Gastrocnemius medialis (tissue), 4 donors: Measurements from ENCODE around the gene NIPBL. TPM values are rescaled to one million over a fixed set of nuclear protein-coding genes. Genes with fewer than 3 reads are reported as not detected.

Experiments used
- ATAC-seq, 2 donors: fragments of 150-250 bp; one replicate each; pipeline ENCODE4 v1.9.1; 2016
- DNase-seq, 2 donors: peaks; one replicate each; pipeline ENCODE4 v3.0.0-alpha.2; 2019
- H3K27ac ChIP-seq, 4 donors: fragments of 200-600 bp; sonication (generic); 1 replicate in 1 of 4; 2 replicates in 3 of 4; pipeline ENCODE4 v1.5.1; 2016 to 2018; ENCODE audit warnings: mild to moderate bottlenecking in 2 of 4, moderate library complexity in 1 of 4
- H3K27me3 ChIP-seq, 3 donors: fragments of 200-600 bp; sonication (generic) in 2 of 3; 1 replicate in 1 of 3; 2 replicates in 2 of 3; pipeline versions ENCODE4 v1.5.1 to v1.6.0; 2016 to 2019; ENCODE audit warnings: mild to moderate bottlenecking in 1 of 3, moderate library complexity in 1 of 3
- H3K36me3 ChIP-seq, 2 donors: fragments of 200-600 bp; sonication (generic) in 1 of 2; one replicate each; pipeline ENCODE4 v1.5.1; 2017 to 2018
- H3K4me1 ChIP-seq, 2 donors: fragments of 200-600 bp; sonication (generic) in 1 of 2; one replicate each; pipeline ENCODE4 v1.5.1; 2016 to 2017; ENCODE audit warnings: mild to moderate bottlenecking in 2 of 2
- H3K4me3 ChIP-seq, 4 donors: fragments of 200-600 bp; sonication (generic) in 3 of 4; 1 replicate in 1 of 4; 2 replicates in 3 of 4; pipeline ENCODE4 v1.5.1; 2016 to 2019; ENCODE audit warnings: mild to moderate bottlenecking in 2 of 4
- H3K9me3 ChIP-seq, 3 donors: fragments of 200-600 bp; sonication (generic) in 2 of 3; 1 replicate in 1 of 3; 2 replicates in 2 of 3; pipeline ENCODE4 v1.5.1; 2016 to 2019
- POLR2A ChIP-seq, 2 donors: fragments of 450-650 bp; IDR thresholded peaks; one replicate each; pipeline ENCODE4 v1.6.1; 2017; ENCODE audit warnings: antibody characterized with exemption in 2 of 2, mild to moderate bottlenecking in 2 of 2, moderate library complexity in 2 of 2
- in situ Hi-C, 4 donors: fragments of 200-750 bp; cut with MboI; loops; one replicate each; pipeline versions ENCODE4 v1.15.0 to v1.8.0; 2017; ENCODE audit warnings: low sequenced_read_pairs in 4 of 4
- intact Hi-C: fragments of 100-400 bp; cut with DNase I; formaldehyde crosslinking; loops from one replicate; pipeline ENCODE4 v1.15.1; 2023; ENCODE audit warnings: low total_unique reads
- total RNA-seq, 4 donors: library from RNA; depleted of rRNA; stranded (reverse); fragments of >200 nt; gene quantifications; one replicate each; pipeline versions ENCODE4 v1.1.0 to v1.2.3, GENCODE V29; 2016
- TF ChIP-seq, protein P1 (sequence below), 5 experiments: fragments of 450-650 bp in 3 of 5; fragments of 200-600 bp in 2 of 5; sonication (generic) in 2 of 5; IDR thresholded peaks in 4 of 5; conservative IDR thresholded peaks in 1 of 5; 1 replicate in 4 of 5; 2 replicates in 1 of 5; pipeline ENCODE4 v1.5.1; 2016 to 2019; ENCODE audit warnings: antibody characterized with exemption in 5 of 5, mild to moderate bottlenecking in 3 of 5, moderate library complexity in 3 of 5

Gene NIPBL
- total RNA-seq, 4 donors from 2014 or later = 15.0 to 49.6 (median 32.7) TPM

DNA sequence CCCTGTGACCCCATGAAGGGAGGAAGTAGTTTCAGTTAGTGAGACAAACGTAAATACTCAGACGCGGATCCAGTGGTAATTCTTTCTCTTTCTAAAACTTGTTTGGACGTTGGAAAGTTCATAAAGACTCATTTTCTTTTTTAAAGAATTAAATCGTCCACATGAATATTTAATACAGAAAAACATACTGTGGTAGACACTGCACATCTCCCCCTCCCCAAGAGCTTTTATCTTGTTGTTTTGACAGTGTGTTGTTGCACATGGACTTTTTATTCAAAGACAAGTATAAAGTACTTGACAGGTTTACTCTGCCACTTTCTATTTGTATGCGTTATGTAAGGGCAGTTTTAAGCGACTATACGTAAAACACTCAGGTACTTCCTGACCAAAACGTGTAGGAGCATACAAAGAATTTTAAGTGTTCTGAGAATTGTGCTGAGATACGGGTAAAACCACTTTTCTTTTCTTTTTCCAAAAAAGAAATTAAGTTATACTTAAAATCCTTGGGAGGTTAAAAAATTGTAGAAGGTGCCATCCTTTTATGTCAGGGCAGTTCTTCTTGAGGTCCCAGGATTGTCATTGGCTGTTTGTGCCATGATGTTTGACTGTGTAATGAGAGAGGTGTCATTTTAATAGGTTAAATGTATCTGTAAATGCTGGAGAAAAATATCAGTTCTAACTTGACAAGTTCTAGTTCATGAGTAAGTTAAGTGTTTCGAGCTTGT lies 1.3 kb downstream of the NIPBL start:
- DNase-seq = no peak
- intact Hi-C loops = loop anchor here (2.0 to 10.0 kb wide), 4 partner anchors 67 to 1287 kb away; no protein-coding TSS in a partner anchor
- Histone ChIP-seq H3K4me1 (peaks cover 60 to 70% of the 10 kb centered on the region in 2 donors), H3K27me3 (no peaks in the 10 kb centered on the region), H3K4me3 (peak overlapping the region; percentile 93 to 99 (median 98)), H3K9me3 (no peaks in the 10 kb centered on the region), H3K27ac (peak overlapping the region; percentile 91 to 100 (median 100)), H3K36me3 (no peaks in the 10 kb centered on the region)
- ATAC-seq = peak; percentile 22 to 36
- TF ChIP-seq POLR2A (IDR thresholded peaks at IDR 0.05) = no peak
- TF ChIP-seq, protein P1, sequence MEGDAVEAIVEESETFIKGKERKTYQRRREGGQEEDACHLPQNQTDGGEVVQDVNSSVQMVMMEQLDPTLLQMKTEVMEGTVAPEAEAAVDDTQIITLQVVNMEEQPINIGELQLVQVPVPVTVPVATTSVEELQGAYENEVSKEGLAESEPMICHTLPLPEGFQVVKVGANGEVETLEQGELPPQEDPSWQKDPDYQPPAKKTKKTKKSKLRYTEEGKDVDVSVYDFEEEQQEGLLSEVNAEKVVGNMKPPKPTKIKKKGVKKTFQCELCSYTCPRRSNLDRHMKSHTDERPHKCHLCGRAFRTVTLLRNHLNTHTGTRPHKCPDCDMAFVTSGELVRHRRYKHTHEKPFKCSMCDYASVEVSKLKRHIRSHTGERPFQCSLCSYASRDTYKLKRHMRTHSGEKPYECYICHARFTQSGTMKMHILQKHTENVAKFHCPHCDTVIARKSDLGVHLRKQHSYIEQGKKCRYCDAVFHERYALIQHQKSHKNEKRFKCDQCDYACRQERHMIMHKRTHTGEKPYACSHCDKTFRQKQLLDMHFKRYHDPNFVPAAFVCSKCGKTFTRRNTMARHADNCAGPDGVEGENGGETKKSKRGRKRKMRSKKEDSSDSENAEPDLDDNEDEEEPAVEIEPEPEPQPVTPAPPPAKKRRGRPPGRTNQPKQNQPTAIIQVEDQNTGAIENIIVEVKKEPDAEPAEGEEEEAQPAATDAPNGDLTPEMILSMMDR (IDR thresholded peaks at IDR 0.05 in 4 of 5, conservative IDR thresholded peaks at IDR 0.05 in 1 of 5) = no peak
- in situ Hi-C loops = loop anchor here in 2 of 4 donors (10.0 to 25.0 kb wide), 2 partner anchors 67 to 641 kb away; partner anchors contain the start of gene NADK2 (in 1 of the 2)

DNA sequence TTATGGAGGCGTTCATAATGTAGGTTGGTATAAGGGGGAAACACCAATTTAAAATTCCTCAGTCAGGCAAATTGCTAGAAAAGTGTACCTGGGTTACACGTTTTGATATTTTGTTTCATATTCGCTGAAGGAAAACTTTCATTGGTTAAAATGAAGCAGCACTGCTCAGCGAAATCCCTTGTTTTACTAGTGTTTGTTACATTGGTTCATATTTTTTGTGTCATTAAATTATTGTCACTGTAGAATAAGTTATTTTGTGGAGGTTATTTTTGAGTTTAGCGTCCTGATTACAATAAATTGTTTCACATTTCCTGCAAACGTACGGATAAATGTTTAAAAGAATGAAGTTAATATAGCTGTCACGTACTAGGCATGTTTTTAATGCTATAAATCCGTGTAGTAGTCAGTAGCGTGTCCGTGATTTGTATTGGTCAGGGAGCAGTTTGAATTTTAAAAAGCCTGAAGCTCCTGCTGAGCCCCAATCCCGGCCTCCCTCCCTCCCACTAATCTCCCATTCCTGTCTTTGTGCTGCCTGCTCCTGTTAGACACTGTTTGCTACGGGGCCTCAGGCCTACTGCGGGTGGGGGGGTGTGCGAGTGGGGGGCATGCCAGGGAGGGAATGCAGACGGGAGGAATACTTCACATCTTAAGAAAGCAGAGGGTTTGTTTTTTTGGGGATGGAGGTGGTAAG lies 2.0 kb downstream of the NIPBL start:
- H3K4me1 ChIP-seq = peaks cover 61 to 65% of the 10 kb centered on the region in 2 donors
- intact Hi-C loops (loop anchor here (5.0 to 10.0 kb wide), 3 partner anchors 129 to 1286 kb away; no protein-coding TSS in a partner anchor), in situ Hi-C loops (loop anchor here in 2 of 4 donors (10.0 to 25.0 kb wide), 2 partner anchors 66 to 641 kb away; partner anchors contain the start of gene NADK2 (in 1 of the 2))
- H3K9me3 ChIP-seq = no peaks in the 10 kb centered on the region
- H3K36me3 ChIP-seq = no peaks in the 10 kb centered on the region
- ATAC-seq = no peak
- H3K27me3 ChIP-seq = no peaks in the 10 kb centered on the region
- H3K27ac ChIP-seq = peak overlapping the region; percentile 91 to 100 (median 100)
- peak overlapping the region; percentile 93 to 99 (median 98) for H3K4me3 ChIP-seq
- TF ChIP-seq, protein P1 (IDR thresholded peaks at IDR 0.05 in 4 of 5, conservative IDR thresholded peaks at IDR 0.05 in 1 of 5) = no peak
- TF ChIP-seq POLR2A (IDR thresholded peaks at IDR 0.05) = no peak
- DNase-seq = no peak

DNA sequence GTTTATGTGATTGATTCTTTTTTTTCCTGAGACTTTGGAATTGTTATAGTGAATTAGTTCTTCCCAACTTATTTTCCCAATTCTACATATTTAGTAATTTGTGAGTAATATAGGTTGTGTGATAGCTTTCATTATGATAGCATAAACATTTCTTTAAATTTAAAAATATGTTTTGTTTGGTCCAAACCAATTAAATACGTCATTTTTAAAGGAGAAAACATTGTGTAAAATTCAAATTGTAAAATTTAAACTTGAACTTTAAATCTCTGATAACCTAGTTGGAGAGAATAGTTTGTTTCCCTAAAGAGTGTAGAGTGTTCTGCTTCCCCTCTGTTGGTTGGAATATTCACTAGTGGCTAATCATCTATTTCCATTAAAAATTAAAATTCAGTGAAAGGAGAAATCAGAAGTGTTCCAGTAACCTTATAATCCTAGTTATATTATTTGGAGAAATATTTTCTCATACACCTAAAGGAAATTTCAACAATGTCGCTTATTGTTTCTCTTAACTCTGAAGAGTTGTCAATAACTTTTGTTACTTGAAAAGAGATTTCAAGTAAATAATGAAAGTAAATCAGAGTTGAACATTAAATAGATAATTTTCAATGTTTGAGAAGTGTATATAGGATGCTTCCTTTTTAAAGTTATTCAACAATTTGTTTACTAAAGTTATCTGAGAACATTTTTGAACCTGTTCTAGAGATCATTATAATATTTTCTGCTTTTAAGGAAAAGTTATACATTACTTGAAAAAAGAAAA lies 2.9 kb downstream of the NIPBL start:
- TF ChIP-seq, protein P1 (IDR thresholded peaks at IDR 0.05 in 4 of 5, conservative IDR thresholded peaks at IDR 0.05 in 1 of 5) = no peak
- TF ChIP-seq POLR2A (IDR thresholded peaks at IDR 0.05) = no peak
- Histone ChIP-seq H3K9me3 (no peaks in the 10 kb centered on the region), H3K27ac (peak overlapping the region; percentile 91 to 100 (median 100)), H3K4me1 (peaks cover 58 to 65% of the 10 kb centered on the region in 2 donors), H3K27me3 (no peaks in the 10 kb centered on the region), H3K36me3 (no peaks in the 10 kb centered on the region), H3K4me3 (peak overlapping the region in 3 of 4 donors; percentile 97 to 99 (median 99))
- in situ Hi-C loops (loop anchor here in 2 of 4 donors (10.0 to 25.0 kb wide), 2 partner anchors 65 to 642 kb away; partner anchors contain the start of gene NADK2 (in 1 of the 2)), intact Hi-C loops (loop anchor here (5.0 to 10.0 kb wide), 4 partner anchors 128 to 1285 kb away; partner anchors contain the start of gene SLC1A3)
- ATAC-seq (no peak), DNase-seq (no peak)

DNA sequence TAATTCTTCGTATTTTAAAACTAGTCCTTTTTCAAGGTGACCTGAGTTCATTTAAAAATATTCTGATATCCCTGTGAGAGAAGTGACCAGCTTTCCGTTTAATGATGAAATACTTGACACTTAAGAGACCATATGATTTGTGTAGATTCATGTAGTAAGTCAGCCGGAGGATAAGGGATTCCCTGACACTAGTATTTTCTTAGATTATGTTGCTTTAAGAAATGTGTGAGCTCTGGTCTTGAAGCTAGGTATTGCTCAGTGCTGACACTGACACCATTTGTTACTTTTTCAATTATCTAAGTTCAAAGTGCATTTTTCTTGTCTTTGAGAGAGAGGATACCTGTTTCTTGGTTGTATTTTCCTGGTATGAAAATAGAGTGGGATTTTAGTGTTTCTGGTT lies 4.2 kb downstream of the NIPBL start:
- no peak for TF ChIP-seq POLR2A (IDR thresholded peaks at IDR 0.05)
- TF ChIP-seq, protein P1 (IDR thresholded peaks at IDR 0.05 in 4 of 5, conservative IDR thresholded peaks at IDR 0.05 in 1 of 5) = no peak
- no peak for ATAC-seq
- intact Hi-C loops (loop anchor here (5.0 kb wide), 1 partner anchor 273 kb away; the partner anchor contains the start of gene SLC1A3), in situ Hi-C loops (loop anchor here in 1 of 4 donors (25.0 kb wide), 1 partner anchor 643 kb away; the partner anchor contains the start of gene NADK2)
- Histone ChIP-seq H3K4me3 (peak overlapping the region in 1 of 4 donors; percentile 33), H3K27me3 (no peaks in the 10 kb centered on the region), H3K9me3 (no peaks in the 10 kb centered on the region), H3K4me1 (peaks cover 61% of the 10 kb centered on the region in 2 donors), H3K36me3 (no peaks in the 10 kb centered on the region), H3K27ac (peak overlapping the region; percentile 91 to 100 (median 100))
- DNase-seq = no peak
